ENCODE measurements around the gene DEFB114.
"Not testable (repeated sequence)": the region's sequence is repeated elsewhere in the genome, so short reads cannot be mapped to it uniquely, and the experiment has no call there.

Gene DEFB114

GRCh38 chr6:49964064-49964463, at the start of gene DEFB114:
DEFB114 (minus strand) TSS chr6:49964164; CDS start chr6:49964105, 59 bp downstream.
- DNase-seq = no peak

GRCh38 chr6:50007819-50008218, 43.9 kb upstream of the DEFB114 start:
- no peak for DNase-seq

DNA sequence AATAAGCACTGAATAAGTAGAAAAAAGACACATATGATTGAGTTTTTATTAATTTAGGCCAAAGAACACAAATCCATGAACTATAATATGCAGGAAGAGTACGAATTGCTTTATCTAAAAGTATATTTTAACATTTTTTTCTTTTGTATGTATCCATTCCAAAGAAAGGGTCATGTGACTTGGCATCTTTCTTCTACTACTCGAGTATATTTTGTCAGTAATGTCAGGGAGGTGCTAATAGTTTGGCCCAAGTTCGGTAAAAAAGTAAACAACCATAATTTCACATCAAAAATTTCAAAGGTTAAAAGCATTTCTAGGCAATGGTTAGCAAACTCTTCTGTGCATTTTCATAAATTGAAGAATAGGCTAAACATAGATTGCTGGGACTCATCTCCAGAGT, 39.2 kb upstream of the DEFB114 start:
- DNase-seq = no peak

GRCh38 chr6:49995278-49995677, 31.3 kb upstream of the DEFB114 start:
- DNase-seq = no peak

DNA sequence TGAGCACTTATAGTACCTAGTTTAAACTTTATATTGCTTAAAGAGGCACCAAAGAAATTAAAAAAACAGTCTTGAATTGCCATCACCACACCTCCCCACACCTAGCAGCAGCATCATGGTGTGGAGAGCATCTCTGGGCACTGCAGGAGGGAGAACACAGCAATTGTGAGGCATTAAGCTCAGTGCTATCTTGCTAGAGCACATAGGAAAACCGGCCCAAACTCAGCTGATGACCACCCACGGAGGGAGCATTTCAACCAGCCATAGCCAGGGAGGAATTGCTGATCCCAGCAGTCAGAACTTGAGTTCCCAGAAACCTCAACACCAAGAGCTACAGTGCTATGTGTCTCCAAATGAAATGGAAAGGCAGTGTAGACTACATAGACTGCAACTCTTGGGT, 24.9 kb upstream of the DEFB114 start:
- DNase-seq = no peak

DNA sequence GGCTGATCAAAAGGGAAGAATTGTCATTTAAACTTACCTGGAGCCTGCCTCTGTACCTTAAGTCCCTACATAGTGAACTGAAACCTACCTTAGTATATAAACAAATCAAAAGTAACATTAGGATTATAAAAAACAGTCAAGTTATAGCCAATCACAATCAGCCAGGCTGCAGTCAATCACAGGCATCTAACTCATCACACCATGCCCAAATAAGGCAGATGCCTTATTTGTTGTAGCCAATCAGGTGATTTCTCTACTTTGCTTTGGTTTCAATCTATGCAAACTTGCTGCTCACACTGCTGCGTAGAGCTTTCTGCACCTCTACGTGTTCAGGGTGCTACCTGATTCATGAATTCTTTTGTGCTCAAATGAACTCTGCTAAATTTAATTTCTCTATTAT, 23.8 kb upstream of the DEFB114 start:
- no peak for DNase-seq

DNA sequence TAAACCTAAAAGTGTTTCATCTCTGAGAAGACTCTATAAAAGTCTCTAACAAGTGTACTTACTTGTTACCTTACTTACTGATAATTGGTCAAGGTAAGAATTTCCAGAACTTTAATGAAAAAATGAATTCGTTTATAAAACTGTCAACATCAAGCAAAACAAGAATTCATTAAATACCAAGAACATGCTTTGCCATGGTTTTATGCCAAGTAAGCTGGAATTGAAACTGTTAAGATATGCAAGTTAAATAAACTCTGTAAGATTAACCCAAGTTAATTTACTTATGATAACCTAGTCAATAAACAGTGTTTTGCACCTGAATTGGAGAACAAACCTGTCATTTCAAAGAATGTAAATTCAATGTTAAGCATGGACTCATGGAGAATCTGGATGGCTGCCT, 22.6 kb upstream of the DEFB114 start:
- DNase-seq = no peak

GRCh38 chr6:49982046-49982445, 18.1 kb upstream of the DEFB114 start:
- no peak for DNase-seq

GRCh38 chr6:49980898-49981297, 16.9 kb upstream of the DEFB114 start:
- DNase-seq = no peak

- no peak for DNase-seq
Observed at GRCh38 chr6:49979584-49979983, 15.6 kb upstream of the DEFB114 start.

- DNase-seq = no peak
Observed at GRCh38 chr6:49978332-49979226, 14.6 kb upstream of the DEFB114 start.

DNA sequence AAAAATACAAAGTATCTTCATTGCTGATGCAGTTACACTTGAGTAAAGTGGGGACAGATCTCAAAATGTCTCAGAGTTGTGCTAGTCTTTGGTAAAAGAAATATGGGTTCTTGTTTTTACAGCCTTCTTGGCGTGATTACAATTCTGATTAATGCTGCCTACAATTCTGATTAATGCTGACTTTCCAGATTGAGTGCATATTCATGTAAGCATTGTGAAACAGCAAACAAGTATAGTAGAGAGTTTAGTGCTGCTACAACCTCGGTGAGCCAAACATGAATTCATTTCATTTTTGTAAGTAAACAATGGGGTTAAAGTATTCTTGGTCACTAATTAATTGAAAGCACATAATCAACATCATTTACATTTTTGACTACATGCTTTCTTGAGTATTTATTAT, 5.6 kb upstream of the DEFB114 start, which contains the start of gene DEFB113:
DEFB113 (minus strand) TSS at position 21 of the 400 bp plus-strand sequence; CDS start at position 21, 0 bp downstream.
- DNase-seq = no peak

- DNase-seq = no peak
Observed at GRCh38 chr6:49966823-49967222, 2.9 kb upstream of the DEFB114 start.

DNA sequence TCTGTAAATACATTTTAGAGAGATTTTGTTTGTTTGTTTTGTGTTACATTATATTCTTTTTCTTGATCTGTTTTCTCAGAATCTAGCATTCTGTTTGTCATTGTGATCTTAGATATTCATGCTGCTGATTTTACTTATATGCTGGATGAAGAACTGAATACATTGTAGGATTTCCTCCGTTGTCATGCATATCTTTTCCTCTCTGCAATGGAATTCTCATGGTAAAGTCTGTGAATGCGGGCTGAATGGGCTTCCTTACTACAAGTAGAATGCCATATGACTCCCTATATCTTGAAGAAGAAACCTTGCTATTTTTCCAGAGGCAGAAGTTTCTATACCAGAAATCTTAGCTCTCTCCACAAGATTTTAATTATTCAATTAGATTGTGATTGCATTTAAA, 2.4 kb upstream of the DEFB114 start:
- no peak for DNase-seq

- DNase-seq = no peak
Observed at GRCh38 chr6:49958180-49958579, 5.8 kb downstream of the DEFB114 start.

- DNase-seq = no peak
Observed at GRCh38 chr6:49955847-49956246, 8.1 kb downstream of the DEFB114 start.

DNA sequence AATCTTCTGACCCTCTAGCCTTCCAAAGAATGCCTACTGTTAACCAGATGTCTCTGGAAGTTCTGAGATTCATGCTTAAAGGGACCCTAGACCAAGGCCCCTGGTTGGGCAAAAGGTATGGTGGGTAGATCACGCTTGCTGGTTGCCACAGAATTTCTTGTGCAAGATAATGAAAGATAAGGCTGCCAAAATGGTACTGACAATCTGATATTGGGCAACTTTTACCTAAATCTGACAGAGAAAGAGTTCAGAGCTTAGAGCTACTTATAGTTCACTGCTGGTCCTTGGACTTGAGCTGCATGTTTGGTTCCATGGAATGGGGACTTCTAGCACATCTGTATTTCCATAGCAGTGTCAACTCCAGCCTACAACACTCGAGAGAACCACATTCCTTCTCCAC, 12.0 kb downstream of the DEFB114 start:
- DNase-seq = no peak

GRCh38 chr6:49950415-49950751, 13.6 kb downstream of the DEFB114 start:
- no peak for DNase-seq

GRCh38 chr6:49949062-49949461, 14.9 kb downstream of the DEFB114 start:
- no peak for DNase-seq

DNA sequence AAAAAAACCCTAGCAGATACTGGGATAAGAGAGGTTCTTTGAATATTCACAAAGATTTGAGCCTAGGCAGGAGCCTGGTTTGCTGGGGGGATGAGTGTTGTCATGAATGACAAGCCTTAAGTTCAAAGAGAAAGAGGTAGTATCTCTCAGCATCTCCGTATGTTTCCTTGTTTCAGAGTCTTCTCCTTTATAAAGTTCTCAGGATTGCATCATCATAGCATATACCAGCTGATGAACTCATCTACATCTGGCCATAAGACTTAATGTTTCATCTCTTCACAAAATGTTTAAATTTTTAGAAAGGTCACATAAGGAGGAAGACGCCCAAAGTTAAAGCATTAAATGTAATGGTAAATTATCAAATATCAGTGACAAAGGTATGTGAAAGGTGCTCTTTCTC, 17.1 kb downstream of the DEFB114 start:
- no peak for DNase-seq

- not testable (repeated sequence) for DNase-seq
Observed at GRCh38 chr6:49944068-49944467, 19.9 kb downstream of the DEFB114 start.

- peak; percentile 3 for DNase-seq
Observed at GRCh38 chr6:49939993-49940498, 23.9 kb downstream of the DEFB114 start.

- no peak for DNase-seq
Observed at GRCh38 chr6:49937811-49938210, 26.2 kb downstream of the DEFB114 start.

DNA sequence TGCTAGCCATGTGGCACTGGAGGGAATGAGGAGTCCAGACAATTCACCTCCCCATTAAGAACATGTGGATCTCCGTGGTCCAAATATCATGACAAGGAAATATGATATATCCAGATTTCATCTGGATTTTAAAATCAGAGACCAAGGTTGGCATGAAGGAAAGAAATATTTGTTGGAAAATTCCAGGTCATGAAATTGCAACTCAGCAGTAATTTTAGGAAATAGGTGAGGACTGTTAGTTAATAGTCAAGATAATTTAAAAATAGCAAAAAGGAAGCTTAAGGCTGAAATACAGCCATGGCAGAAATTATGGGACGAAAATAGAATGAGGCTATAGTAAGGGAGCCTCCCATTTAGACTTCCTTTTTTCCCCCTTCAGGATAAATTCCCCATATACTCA, 26.9 kb downstream of the DEFB114 start:
- no peak for DNase-seq

DNA sequence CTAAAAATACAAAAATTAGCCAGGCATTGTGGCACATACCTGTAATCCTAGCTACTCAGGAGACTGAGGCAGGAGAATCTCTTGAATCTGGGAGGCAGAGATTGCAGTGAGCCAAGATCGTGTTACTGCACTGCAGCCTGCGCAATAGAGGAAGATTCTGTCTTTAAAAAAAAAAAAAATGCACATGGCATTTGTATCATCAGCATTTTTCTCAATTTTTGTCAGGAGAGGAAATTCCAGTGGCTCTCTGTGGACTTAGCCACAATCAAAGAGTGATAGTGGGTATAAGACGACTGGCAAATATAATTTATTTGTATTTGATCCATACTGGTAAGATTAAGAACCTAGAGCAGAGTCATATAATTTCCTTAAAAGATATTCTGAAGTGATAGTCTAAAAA, 28.6 kb downstream of the DEFB114 start:
- no peak for DNase-seq

All from NCI-H1105 (cell line).